K562 (cell line): ENCODE results near the gene CHN1.

ENCODE experiments used
- MED1 ChIP-seq: sonication (generic); formaldehyde crosslinking; IDR thresholded peaks from 2 replicates; pipeline ENCODE4 v1.8.1; 2023; ENCODE audit warnings: missing genetic modification reagents, borderline replicate concordance
- POLR2A ChIP-seq: fragments of 450-650 bp; conservative IDR thresholded peaks from 2 replicates; pipeline ENCODE4 v1.6.1; 2016
- SAFB2 ChIP-seq: fragments of 200-400 bp; formaldehyde crosslinking; IDR thresholded peaks from 2 replicates; pipeline ENCODE4 v1.6.1; 2018; ENCODE audit warnings: borderline replicate concordance, low read length, low read depth, moderate library complexity; ENCODE audit not compliant: severe bottlenecking

- TF ChIP-seq SAFB2: no peak
- no peak for TF ChIP-seq MED1 (CRISPR knock-in tag)
- no peak for TF ChIP-seq POLR2A
Observed at GRCh38 chr2:174893018-174893417, 112.2 kb downstream of the CHN1 start.
